ENCODE results near the gene SDK1.

Gene SDK1

GRCh38 chr7:4003503-4003902 is 702.5 kb downstream of the SDK1 start:
- DNase-seq (ENCODE audit: low read depth): no peak
- H3K4me3 ChIP-seq (ENCODE audit: low read depth, low read length): no peak overlapping the region

- DNase-seq (ENCODE audit: low read depth): no peak
- no peak overlapping the region for H3K4me3 ChIP-seq (ENCODE audit: low read depth, low read length)
Observed at GRCh38 chr7:4006687-4007086, 705.6 kb downstream of the SDK1 start.

GRCh38 chr7:4009211-4010060 is 708.4 kb downstream of the SDK1 start:
- no peak overlapping the region for H3K4me3 ChIP-seq (ENCODE audit: low read depth, low read length)
- DNase-seq (ENCODE audit: low read depth): no peak

- no peak for DNase-seq (ENCODE audit: low read depth)
- no peak overlapping the region for H3K4me3 ChIP-seq (ENCODE audit: low read depth, low read length)
Observed at GRCh38 chr7:4010061-4010605, 709.1 kb downstream of the SDK1 start.

- no peak for DNase-seq (ENCODE audit: low read depth)
- H3K4me3 ChIP-seq (ENCODE audit: low read depth, low read length): no peak overlapping the region
Observed at GRCh38 chr7:4010923-4011656, 710.0 kb downstream of the SDK1 start.

- no peak overlapping the region for H3K4me3 ChIP-seq (ENCODE audit: low read depth, low read length)
- DNase-seq (ENCODE audit: low read depth): no peak
Observed at GRCh38 chr7:4013793-4014192, 712.7 kb downstream of the SDK1 start.

GRCh38 chr7:4014346-4015050 is 713.4 kb downstream of the SDK1 start:
- H3K4me3 ChIP-seq (ENCODE audit: low read depth, low read length): no peak overlapping the region
- DNase-seq (ENCODE audit: low read depth): no peak

GRCh38 chr7:4015371-4015770 is 714.3 kb downstream of the SDK1 start:
- H3K4me3 ChIP-seq (ENCODE audit: low read depth, low read length): no peak overlapping the region
- DNase-seq (ENCODE audit: low read depth): no peak

- no peak overlapping the region for H3K4me3 ChIP-seq (ENCODE audit: low read depth, low read length)
- no peak for DNase-seq (ENCODE audit: low read depth)
Observed at GRCh38 chr7:4015996-4016395, 714.9 kb downstream of the SDK1 start.

GRCh38 chr7:4017081-4017480 is 716.0 kb downstream of the SDK1 start:
- no peak for DNase-seq (ENCODE audit: low read depth)
- H3K4me3 ChIP-seq (ENCODE audit: low read depth, low read length): no peak overlapping the region

- H3K4me3 ChIP-seq (ENCODE audit: low read depth, low read length): no peak overlapping the region
- no peak for DNase-seq (ENCODE audit: low read depth)
Observed at GRCh38 chr7:4017785-4018184, 716.7 kb downstream of the SDK1 start.

- no peak for DNase-seq (ENCODE audit: low read depth)
- no peak overlapping the region for H3K4me3 ChIP-seq (ENCODE audit: low read depth, low read length)
Observed at GRCh38 chr7:4018601-4019316, 717.7 kb downstream of the SDK1 start.

GRCh38 chr7:4020086-4020485 is 719.0 kb downstream of the SDK1 start:
- H3K4me3 ChIP-seq (ENCODE audit: low read depth, low read length): no peak overlapping the region
- DNase-seq (ENCODE audit: low read depth): no peak

- H3K4me3 ChIP-seq (ENCODE audit: low read depth, low read length): no peak overlapping the region
- no peak for DNase-seq (ENCODE audit: low read depth)
Observed at GRCh38 chr7:4021413-4021812, 720.4 kb downstream of the SDK1 start.

GRCh38 chr7:4022265-4022664 is 721.2 kb downstream of the SDK1 start:
- no peak overlapping the region for H3K4me3 ChIP-seq (ENCODE audit: low read depth, low read length)
- no peak for DNase-seq (ENCODE audit: low read depth)

GRCh38 chr7:4023502-4023901 is 722.5 kb downstream of the SDK1 start:
- no peak overlapping the region for H3K4me3 ChIP-seq (ENCODE audit: low read depth, low read length)
- DNase-seq (ENCODE audit: low read depth): no peak

- no peak for DNase-seq (ENCODE audit: low read depth)
- H3K4me3 ChIP-seq (ENCODE audit: low read depth, low read length): no peak overlapping the region
Observed at GRCh38 chr7:4024133-4024532, 723.1 kb downstream of the SDK1 start.

GRCh38 chr7:4024806-4025205 is 723.8 kb downstream of the SDK1 start:
- DNase-seq (ENCODE audit: low read depth): no peak

GRCh38 chr7:4025210-4025609 is 724.2 kb downstream of the SDK1 start:
- H3K4me3 ChIP-seq (ENCODE audit: low read depth, low read length): no peak overlapping the region
- no peak for DNase-seq (ENCODE audit: low read depth)

More at GRCh38 chr7:4024806-4025205, 723.8 kb downstream of the SDK1 start:
- no peak overlapping the region for H3K4me3 ChIP-seq (ENCODE audit: low read depth, low read length)

Data from skeletal muscle cell (primary cell).